Left lung (tissue), 10 donors: ENCODE data around the gene ARHGAP28. TPM values are rescaled to one million over a fixed set of nuclear protein-coding genes. Genes with fewer than 3 reads are reported as not detected.
"Not testable (repeated sequence)": the region's sequence is repeated elsewhere in the genome, so short reads cannot be mapped to it uniquely, and the experiment has no call there.

Experiments used
- ATAC-seq: fragments of 200-7000 bp; cut with Tn5 transposase; one replicate; pipeline ENCODE4 v1.9.1; 2020; ENCODE audit warnings: moderate library complexity
- DNase-seq, 4 donors: peaks; one replicate each; pipeline ENCODE4 v3.0.0-alpha.2; 2013 to 2020
- H3K27ac ChIP-seq, 2 donors: fragments of 200-600 bp; sonication (generic) in 1 of 2; one replicate each; pipeline versions ENCODE4 v1.5.0 to v1.8.0; 2020 to 2021
- H3K27me3 ChIP-seq, 2 donors: fragments of 200-600 bp; sonication (generic) in 1 of 2; one replicate each; pipeline versions ENCODE4 v1.5.0 to v1.8.0; 2020 to 2021
- H3K36me3 ChIP-seq, 2 donors: fragments of 200-600 bp; sonication (generic) in 1 of 2; one replicate each; pipeline versions ENCODE4 v1.5.0 to v1.8.0; 2020 to 2021
- H3K4me1 ChIP-seq, 2 donors: fragments of 200-600 bp; one replicate each; pipeline ENCODE4 v1.8.0; 2021
- H3K4me3 ChIP-seq, 2 donors: fragments of 200-600 bp; sonication (generic) in 1 of 2; one replicate each; pipeline versions ENCODE4 v1.5.0 to v1.8.0; 2020 to 2021; ENCODE audit warnings: mild to moderate bottlenecking in 1 of 2
- H3K9me3 ChIP-seq, 2 donors: fragments of 200-600 bp; sonication (generic) in 1 of 2; one replicate each; pipeline versions ENCODE4 v1.5.0 to v1.8.0; 2020 to 2021
- CTCF ChIP-seq, 2 donors: fragments of 200-600 bp; sonication (generic) in 1 of 2; IDR thresholded peaks; one replicate each; pipeline versions ENCODE4 v1.5.0 to v1.8.0; 2021; ENCODE audit warnings: antibody characterized with exemption in 2 of 2
- intact Hi-C, 2 donors: fragments of 100-400 bp; cut with DNase I; formaldehyde crosslinking; loops; one replicate each; pipeline versions ENCODE4 v1.11.2 to v1.14.2; 2022
- polyA plus RNA-seq, 6 donors: library from polyadenylated mRNA; unstranded; fragments of 120-200 nt; gene quantifications; one replicate each; pipeline ENCODE4 v1.2.1, GENCODE V29; 2013; ENCODE audit not compliant: insufficient read length in 6 of 6
- total RNA-seq, 2 donors: library from RNA; stranded (reverse); fragmentation: NEBNext Ultra II Directional; extraction: Animal tissue kit (Norgen Biotek cat#: 25700); gene quantifications; one replicate each; pipeline ENCODE4 v1.2.1, GENCODE V29; 2021
- donor health status: DM: no; HTN: yes; CAD: no.
- donor health status: DM: no; HTN: no; CAD: no.

Gene ARHGAP28
- total and polyA plus RNA-seq, 8 donors: 16.6 to 262 (median 208) TPM

- TF ChIP-seq CTCF (IDR thresholded peaks at IDR 0.05): no peak
- Histone ChIP-seq H3K36me3 (no peaks in the 10 kb centered on the region), H3K27me3 (no peaks in the 10 kb centered on the region), H3K4me3 (no peak overlapping the region), H3K9me3 (no peaks in the 10 kb centered on the region), H3K27ac (no peak overlapping the region), H3K4me1 (no peaks in the 10 kb centered on the region)
- DNase-seq: no peak
- no peak for ATAC-seq
- intact Hi-C loops: no loop called here
Observed at GRCh38 chr18:6843308-6843707, 113.8 kb downstream of the ARHGAP28 start.

GRCh38 chr18:6845521-6845920 lies 116.0 kb downstream of the ARHGAP28 start:
- ATAC-seq, H3K36me3 ChIP-seq, intact Hi-C loops, H3K9me3 ChIP-seq, H3K4me1 ChIP-seq, H3K4me3 ChIP-seq, H3K27ac ChIP-seq, H3K27me3 ChIP-seq, DNase-seq: not testable (repeated sequence)

GRCh38 chr18:6850396-6850795 lies 120.9 kb downstream of the ARHGAP28 start:
- no peak for TF ChIP-seq CTCF (IDR thresholded peaks at IDR 0.05)
- intact Hi-C loops: no loop called here
- peaks cover 0 to 17% of the 10 kb centered on the region in 2 donors for H3K9me3 ChIP-seq
- ATAC-seq: no peak
- H3K4me3 ChIP-seq: no peak overlapping the region
- DNase-seq: no peak
- H3K36me3 ChIP-seq: no peaks in the 10 kb centered on the region
- no peaks in the 10 kb centered on the region for H3K27me3 ChIP-seq
- no peak overlapping the region for H3K27ac ChIP-seq
- no peaks in the 10 kb centered on the region for H3K4me1 ChIP-seq

- Histone ChIP-seq H3K9me3 (peaks cover 0 to 21% of the 10 kb centered on the region in 2 donors), H3K36me3 (no peaks in the 10 kb centered on the region), H3K4me1 (no peaks in the 10 kb centered on the region), H3K27ac (no peak overlapping the region), H3K4me3 (no peak overlapping the region), H3K27me3 (no peaks in the 10 kb centered on the region)
- intact Hi-C loops: no loop called here
- DNase-seq (no peak), ATAC-seq (no peak)
- no peak for TF ChIP-seq CTCF (IDR thresholded peaks at IDR 0.05)
Observed at GRCh38 chr18:6851480-6851879, 122.0 kb downstream of the ARHGAP28 start.

- ATAC-seq: no peak
Observed at GRCh38 chr18:6854811-6855210, 125.3 kb downstream of the ARHGAP28 start.

More at GRCh38 chr18:6854811-6855210, 125.3 kb downstream of the ARHGAP28 start:
- no peak overlapping the region for H3K4me3 ChIP-seq
- H3K9me3 ChIP-seq: peaks cover 0 to 21% of the 10 kb centered on the region in 2 donors
- H3K4me1 ChIP-seq: no peaks in the 10 kb centered on the region
- no peak overlapping the region for H3K27ac ChIP-seq
- intact Hi-C loops: no loop called here
- H3K27me3 ChIP-seq: no peaks in the 10 kb centered on the region
- TF ChIP-seq CTCF (IDR thresholded peaks at IDR 0.05): no peak
- peak in 1 of 4 donors; percentile 37 for DNase-seq
- H3K36me3 ChIP-seq: no peaks in the 10 kb centered on the region
